ENCODE measurements around the gene COL4A5. TPM values are rescaled to one million over a fixed set of nuclear protein-coding genes. Genes with fewer than 3 reads are reported as not detected.

COL4A5 gene
- total RNA-seq, 2 experiments from 2014 or later = not detected

DNA sequence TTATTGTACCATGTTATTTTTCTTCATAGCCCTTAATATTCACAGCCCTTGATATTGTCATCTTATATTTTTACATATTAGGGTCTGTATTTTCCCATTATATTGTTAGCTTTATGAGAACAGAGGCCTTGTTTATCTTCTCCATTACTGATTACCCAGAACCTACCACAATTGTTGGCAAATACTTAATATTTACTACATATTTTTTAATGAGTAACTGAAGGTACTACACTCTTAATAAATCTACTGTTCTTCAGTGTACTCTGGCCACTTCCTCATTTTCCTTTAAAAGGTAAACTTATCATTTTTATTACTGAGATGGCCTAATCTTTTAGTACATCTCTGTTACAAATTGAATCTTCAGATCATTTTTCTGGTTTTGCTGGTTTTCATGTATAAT, 133.5 kb downstream of the COL4A5 start:
- POLR2A ChIA-PET = no interaction called here
- intact Hi-C loops (cut with DNase I, micrococcal nuclease) = no loop called here
- Mint-ChIP-seq H3K27ac (no peak overlapping the region), H3K4me3 (no peak overlapping the region), H3K36me3 (ENCODE audit: low read depth) (no peaks in the 10 kb centered on the region), H3K4me1 (no peaks in the 10 kb centered on the region), H3K27me3 (no peaks in the 10 kb centered on the region), H3K9me3 (ENCODE audit: low read depth) (no peaks in the 10 kb centered on the region)
- ATAC-seq (no peak), DNase-seq (no peak)
- CTCF ChIA-PET = no interaction called here

DNA sequence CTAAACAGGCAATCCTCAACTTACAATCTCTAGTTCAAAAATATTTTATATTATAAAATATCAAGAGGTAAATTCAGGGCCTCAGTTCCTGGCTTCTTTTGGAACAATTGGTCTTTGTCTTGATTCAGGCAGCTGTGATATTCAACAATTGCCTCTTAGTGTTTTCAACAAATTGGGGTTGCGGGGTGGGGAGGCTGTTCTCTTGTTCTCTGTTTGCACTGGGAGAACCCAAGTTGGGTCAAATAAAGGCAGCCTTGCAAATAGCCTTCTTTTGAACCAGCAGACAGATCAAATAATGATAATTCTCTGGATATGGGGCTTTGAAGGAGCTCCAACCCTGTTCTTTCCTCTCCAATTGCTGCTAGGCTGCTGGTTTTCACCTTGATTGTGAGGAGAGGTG, 142.5 kb downstream of the COL4A5 start:
- Mint-ChIP-seq H3K4me1 (no peaks in the 10 kb centered on the region), H3K4me3 (no peak overlapping the region), H3K27me3 (no peaks in the 10 kb centered on the region), H3K9me3 (ENCODE audit: low read depth) (no peaks in the 10 kb centered on the region), H3K27ac (no peak overlapping the region), H3K36me3 (ENCODE audit: low read depth) (no peaks in the 10 kb centered on the region)
- ChIA-PET CTCF (no interaction called here), POLR2A (no interaction called here)
- DNase-seq = no peak
- no peak for ATAC-seq
- intact Hi-C loops (cut with DNase I, micrococcal nuclease) = loop anchor here in 1 of 2 experiments (5.0 kb wide), 1 partner anchor 805 kb away; no protein-coding TSS in a partner anchor

DNA sequence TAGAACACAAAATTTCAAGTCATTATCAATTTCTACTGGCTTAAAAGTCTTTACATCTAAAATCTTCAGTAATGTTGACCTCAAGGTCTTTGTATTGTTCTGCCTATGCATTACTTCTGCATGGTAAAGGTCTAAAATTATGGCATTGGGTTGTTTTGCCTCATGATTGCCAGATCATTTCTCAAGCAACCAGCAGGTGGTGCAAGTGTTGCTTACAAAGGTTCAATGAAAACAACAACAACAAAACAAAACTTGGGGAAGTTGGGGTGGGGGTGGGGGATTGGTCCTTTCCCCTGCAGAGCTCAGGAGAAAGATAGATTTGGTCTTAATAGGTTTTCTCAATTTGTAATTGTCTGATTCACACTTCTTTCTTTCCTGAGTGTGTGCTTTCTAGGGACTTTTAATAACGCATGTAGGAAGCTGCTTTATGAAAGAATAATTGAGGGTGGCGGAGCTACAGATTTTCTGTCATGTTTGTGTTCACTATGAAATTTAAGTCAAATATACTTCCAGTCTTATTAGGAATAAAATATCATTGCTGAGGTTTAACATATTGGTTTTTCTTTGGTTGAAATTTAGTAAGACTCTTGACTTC, 145.1 kb downstream of the COL4A5 start:
- Mint-ChIP-seq H3K36me3 (ENCODE audit: low read depth) (no peaks in the 10 kb centered on the region), H3K4me3 (no peak overlapping the region), H3K27ac (no peak overlapping the region), H3K9me3 (ENCODE audit: low read depth) (no peaks in the 10 kb centered on the region), H3K4me1 (no peaks in the 10 kb centered on the region), H3K27me3 (no peaks in the 10 kb centered on the region)
- POLR2A ChIA-PET = no interaction called here
- intact Hi-C loops (cut with DNase I, micrococcal nuclease) = loop anchor here in 1 of 2 experiments (5.0 kb wide), 1 partner anchor 803 kb away; no protein-coding TSS in a partner anchor
- DNase-seq (peak; percentile 2), ATAC-seq (no peak)
- CTCF ChIA-PET = no interaction called here

DNA sequence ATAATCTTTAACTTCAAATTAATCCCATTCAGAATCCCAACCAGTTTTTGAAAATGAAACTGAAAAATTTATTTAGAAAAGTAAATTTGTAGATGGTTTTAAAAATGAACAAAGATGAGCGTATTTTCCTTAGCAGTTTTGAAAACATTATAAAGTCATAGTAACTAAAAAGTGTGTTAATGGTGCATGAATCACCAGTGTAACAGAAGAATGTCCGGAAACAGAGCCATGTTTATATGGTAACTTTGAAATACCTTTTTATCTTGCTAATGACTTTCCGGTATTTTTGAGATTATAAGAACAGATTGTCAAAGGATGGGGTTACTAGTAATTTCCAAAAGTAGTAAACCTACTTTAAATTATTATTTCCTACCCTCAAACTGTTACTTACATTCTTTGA, 150.9 kb downstream of the COL4A5 start:
- no peaks in the 10 kb centered on the region for H3K9me3 Mint-ChIP-seq (ENCODE audit: low read depth)
- ChIA-PET POLR2A (no interaction called here), CTCF (no interaction called here)
- no peak overlapping the region for H3K27ac Mint-ChIP-seq
- intact Hi-C loops (cut with DNase I, micrococcal nuclease) = no loop called here
- H3K4me3 Mint-ChIP-seq = no peak overlapping the region
- DNase-seq = no peak
- H3K27me3 Mint-ChIP-seq = no peaks in the 10 kb centered on the region
- no peaks in the 10 kb centered on the region for H3K4me1 Mint-ChIP-seq
- ATAC-seq = no peak
- H3K36me3 Mint-ChIP-seq (ENCODE audit: low read depth) = no peaks in the 10 kb centered on the region

DNA sequence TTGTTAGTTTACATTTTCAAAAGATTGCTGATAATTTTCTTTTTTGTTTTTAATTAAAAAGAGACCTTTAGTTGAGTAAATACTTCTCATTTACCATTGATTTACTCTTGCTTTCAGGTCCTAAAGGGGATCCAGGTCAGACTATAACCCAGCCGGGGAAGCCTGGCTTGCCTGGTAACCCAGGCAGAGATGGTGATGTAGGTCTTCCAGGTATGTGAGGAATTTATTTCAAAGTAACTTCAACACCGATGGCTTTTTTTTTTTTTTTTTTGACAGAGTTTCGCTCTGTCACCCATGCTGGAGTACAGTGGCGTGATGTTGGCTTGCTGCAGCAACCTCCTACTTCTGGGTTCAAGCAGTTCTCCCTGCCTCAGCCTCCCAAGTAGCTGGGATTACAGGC, 161.6 kb downstream of the COL4A5 start:
- DNase-seq (no peak), ATAC-seq (no peak)
- no peaks in the 10 kb centered on the region for H3K4me1 Mint-ChIP-seq
- ChIA-PET POLR2A (no interaction called here), CTCF (interaction anchor here (0.6 kb wide), 1 partner anchor 65 kb away, joined by 3 read pairs; no protein-coding TSS in a partner anchor)
- H3K9me3 Mint-ChIP-seq (ENCODE audit: low read depth) = no peaks in the 10 kb centered on the region
- no peak overlapping the region for H3K27ac Mint-ChIP-seq
- no peaks in the 10 kb centered on the region for H3K27me3 Mint-ChIP-seq
- H3K36me3 Mint-ChIP-seq (ENCODE audit: low read depth) = no peaks in the 10 kb centered on the region
- no peak overlapping the region for H3K4me3 Mint-ChIP-seq
- intact Hi-C loops (cut with DNase I, micrococcal nuclease) = no loop called here

DNA sequence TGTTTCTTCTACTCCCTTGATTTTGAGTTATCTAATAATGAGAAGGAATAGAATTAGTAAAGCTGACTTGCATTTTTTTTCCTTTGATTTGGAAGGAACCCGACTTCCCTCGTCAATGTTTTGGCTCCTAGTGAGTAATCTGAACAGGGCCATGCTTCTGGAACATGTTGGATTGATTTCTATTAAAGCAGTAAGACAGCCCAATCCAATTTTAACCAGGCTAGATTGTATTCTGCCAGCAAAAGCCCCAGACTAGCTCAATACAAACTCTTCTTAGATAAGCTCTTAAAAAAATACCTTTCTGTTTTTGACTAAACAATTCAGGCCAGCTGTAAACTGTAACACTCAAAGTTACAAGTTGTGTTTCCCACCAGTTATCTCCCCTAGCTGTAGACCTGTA, 170.5 kb downstream of the COL4A5 start:
- ATAC-seq = no peak
- DNase-seq = no peak
- Mint-ChIP-seq H3K9me3 (ENCODE audit: low read depth) (no peaks in the 10 kb centered on the region), H3K27ac (no peak overlapping the region), H3K4me1 (no peaks in the 10 kb centered on the region), H3K27me3 (no peaks in the 10 kb centered on the region), H3K36me3 (ENCODE audit: low read depth) (no peaks in the 10 kb centered on the region), H3K4me3 (no peak overlapping the region)
- intact Hi-C loops (cut with DNase I, micrococcal nuclease) = no loop called here
- ChIA-PET CTCF (no interaction called here), POLR2A (no interaction called here)

DNA sequence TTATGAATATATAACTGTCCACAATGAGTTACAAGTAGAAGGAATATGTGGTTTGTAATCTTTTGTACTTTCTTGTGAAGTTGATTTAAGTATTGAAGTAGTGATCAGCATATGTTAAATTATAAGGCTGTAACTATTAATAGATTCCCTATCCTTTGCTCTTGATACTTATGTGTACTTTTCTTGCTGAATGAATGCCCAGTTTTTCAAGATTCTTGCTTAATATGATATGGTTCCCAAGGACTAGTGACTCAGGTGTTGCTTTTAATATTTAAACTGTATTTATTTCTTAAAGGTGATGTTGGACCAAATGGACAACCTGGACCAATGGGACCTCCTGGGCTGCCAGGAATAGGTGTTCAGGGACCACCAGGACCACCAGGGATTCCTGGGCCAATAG, 175.0 kb downstream of the COL4A5 start:
- POLR2A ChIA-PET = no interaction called here
- Mint-ChIP-seq H3K27me3 (no peaks in the 10 kb centered on the region), H3K27ac (no peak overlapping the region), H3K9me3 (ENCODE audit: low read depth) (no peaks in the 10 kb centered on the region), H3K36me3 (ENCODE audit: low read depth) (no peaks in the 10 kb centered on the region), H3K4me3 (no peak overlapping the region), H3K4me1 (no peaks in the 10 kb centered on the region)
- CTCF ChIA-PET = no interaction called here
- DNase-seq = no peak
- ATAC-seq = no peak
- intact Hi-C loops (cut with DNase I, micrococcal nuclease) = no loop called here

DNA sequence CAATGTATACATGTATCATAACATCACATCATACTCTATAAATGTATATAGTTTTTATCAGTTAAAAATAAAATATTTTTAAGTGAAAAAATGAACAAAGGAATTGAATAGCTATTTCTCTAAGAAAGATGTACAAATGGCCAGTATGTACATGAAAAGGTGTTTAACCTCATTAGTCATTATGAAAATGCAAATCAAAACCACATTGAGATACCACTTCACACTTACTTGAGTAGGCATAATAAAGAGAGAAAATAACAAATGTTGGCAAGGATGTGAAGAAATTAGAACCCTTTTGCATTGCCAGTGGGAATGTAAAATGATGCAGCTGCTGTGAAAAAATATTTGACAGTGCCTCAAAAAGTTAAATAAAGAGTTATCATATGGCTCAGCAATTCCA, 201.2 kb downstream of the COL4A5 start:
- H3K4me1 Mint-ChIP-seq = no peaks in the 10 kb centered on the region

DNA sequence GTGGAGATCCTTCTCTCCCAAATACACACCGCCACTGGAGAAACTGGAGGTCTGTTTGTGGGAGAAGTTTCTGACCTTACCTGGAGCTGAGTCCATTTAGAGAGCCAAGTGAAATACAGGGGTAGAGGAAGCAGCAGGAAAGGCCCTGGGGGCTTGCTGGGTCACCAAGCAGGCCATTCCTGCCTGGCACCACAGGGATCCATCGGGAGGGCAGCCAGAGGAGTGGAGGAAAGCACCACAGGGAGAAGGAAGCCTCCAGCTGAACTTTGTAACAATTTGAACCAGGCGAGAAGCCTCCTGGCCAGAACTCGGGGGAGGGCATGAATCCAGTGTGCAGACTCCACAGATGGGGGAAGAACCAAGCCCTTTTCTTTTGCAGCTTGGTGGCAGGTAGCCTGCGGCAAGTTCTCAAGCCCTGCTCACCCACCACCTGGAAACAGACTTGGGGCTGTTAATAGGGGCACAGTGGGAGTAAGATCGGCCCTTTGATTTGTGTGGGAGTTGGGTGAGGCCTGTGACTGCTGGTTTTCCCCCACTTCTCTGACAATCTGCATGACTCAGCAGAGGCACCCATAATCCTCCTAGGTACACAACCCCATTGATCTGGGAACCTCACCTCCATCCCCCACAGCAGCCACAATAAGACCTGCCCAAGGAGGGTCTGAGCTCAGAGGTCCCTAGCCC, 202.1 kb downstream of the COL4A5 start:
- Mint-ChIP-seq H3K36me3 (ENCODE audit: low read depth) (no peaks in the 10 kb centered on the region), H3K27ac (no peak overlapping the region), H3K4me3 (no peak overlapping the region), H3K27me3 (no peaks in the 10 kb centered on the region), H3K4me1 (no peaks in the 10 kb centered on the region), H3K9me3 (ENCODE audit: low read depth) (peaks cover 3% of the 10 kb centered on the region)
- no peak for DNase-seq
- ChIA-PET POLR2A (no interaction called here), CTCF (no interaction called here)
- no peak for ATAC-seq
- intact Hi-C loops (cut with DNase I, micrococcal nuclease) = no loop called here

More for the DNA sequence above, 201.2 kb downstream of the COL4A5 start:
- no peaks in the 10 kb centered on the region for H3K27me3 Mint-ChIP-seq
- intact Hi-C loops (cut with DNase I, micrococcal nuclease) = no loop called here
- no peak for DNase-seq
- ChIA-PET POLR2A (no interaction called here), CTCF (no interaction called here)
- peaks cover 3% of the 10 kb centered on the region for H3K9me3 Mint-ChIP-seq (ENCODE audit: low read depth)
- ATAC-seq = no peak
- no peak overlapping the region for H3K27ac Mint-ChIP-seq
- no peaks in the 10 kb centered on the region for H3K36me3 Mint-ChIP-seq (ENCODE audit: low read depth)
- no peak overlapping the region for H3K4me3 Mint-ChIP-seq

DNA sequence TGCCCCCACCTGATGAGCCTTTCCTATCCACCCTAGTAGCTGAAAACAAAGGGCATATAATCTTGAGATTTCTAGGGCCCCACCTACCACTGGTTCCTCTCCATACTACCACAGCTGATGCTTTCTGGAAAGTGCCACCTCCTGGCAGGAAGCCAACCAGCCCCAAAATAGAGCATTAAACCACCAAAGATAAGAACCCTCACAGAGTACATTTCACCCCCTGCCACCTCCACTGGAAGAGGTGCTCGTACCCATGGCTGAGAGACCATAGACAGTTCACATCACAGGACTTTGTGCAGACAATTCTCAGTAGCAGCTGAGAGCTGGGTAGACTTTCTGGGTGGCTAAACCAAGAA, 202.6 kb downstream of the COL4A5 start:
- intact Hi-C loops (cut with DNase I, micrococcal nuclease) = no loop called here
- Mint-ChIP-seq H3K36me3 (ENCODE audit: low read depth) (no peaks in the 10 kb centered on the region), H3K4me3 (no peak overlapping the region), H3K27me3 (no peaks in the 10 kb centered on the region), H3K4me1 (no peaks in the 10 kb centered on the region), H3K9me3 (ENCODE audit: low read depth) (peaks cover 3% of the 10 kb centered on the region), H3K27ac (no peak overlapping the region)
- DNase-seq = no peak
- ATAC-seq = no peak
- POLR2A ChIA-PET = no interaction called here
- CTCF ChIA-PET = no interaction called here

DNA sequence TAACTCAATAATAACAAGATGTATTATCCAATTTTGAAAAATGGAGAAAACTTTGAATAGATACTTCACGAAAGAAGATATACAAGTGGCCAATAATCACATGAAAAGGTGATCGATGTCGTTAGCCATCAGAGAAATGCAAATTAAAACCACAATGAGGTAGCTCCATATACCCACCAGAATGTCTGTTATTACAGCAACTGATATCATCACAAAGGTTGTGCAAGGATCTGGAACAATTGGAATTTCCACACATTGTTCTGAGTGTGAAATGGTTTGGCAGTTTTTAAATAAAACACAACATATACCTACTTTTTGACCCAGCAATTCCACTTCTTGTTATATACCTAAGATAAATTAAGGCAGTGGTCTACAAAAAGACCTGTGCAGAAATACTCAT, 225.1 kb downstream of the COL4A5 start:
- ChIA-PET POLR2A (no interaction called here), CTCF (no interaction called here)
- ATAC-seq (no peak), DNase-seq (no peak)
- intact Hi-C loops (cut with DNase I, micrococcal nuclease) = no loop called here
- no peak overlapping the region for H3K4me3 Mint-ChIP-seq
- no peak overlapping the region for H3K27ac Mint-ChIP-seq
- no peaks in the 10 kb centered on the region for H3K9me3 Mint-ChIP-seq (ENCODE audit: low read depth)
- no peaks in the 10 kb centered on the region for H3K36me3 Mint-ChIP-seq (ENCODE audit: low read depth)
- H3K27me3 Mint-ChIP-seq = no peaks in the 10 kb centered on the region
- H3K4me1 Mint-ChIP-seq = no peaks in the 10 kb centered on the region

DNA sequence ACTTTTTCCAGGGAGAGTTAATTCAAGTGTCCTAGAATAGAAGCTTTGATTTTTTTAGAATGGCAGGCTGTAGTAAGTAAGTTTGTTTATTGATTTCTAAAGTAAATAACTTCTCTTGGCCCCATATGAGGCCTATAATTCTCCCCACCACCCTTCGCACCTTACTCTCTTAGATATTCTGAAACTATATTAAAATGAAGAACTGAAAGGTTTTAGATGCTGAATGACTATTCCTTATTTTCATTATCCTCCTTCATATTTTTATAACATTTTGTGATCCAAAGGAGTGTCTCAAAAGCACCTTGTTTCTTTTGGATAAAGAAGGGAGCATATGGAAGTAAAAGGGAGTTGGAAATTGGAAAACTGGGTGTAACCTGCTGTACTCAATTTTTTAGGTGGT, 226.5 kb downstream of the COL4A5 start:
- ATAC-seq (no peak), DNase-seq (no peak)
- no peak overlapping the region for H3K4me3 Mint-ChIP-seq
- no peaks in the 10 kb centered on the region for H3K36me3 Mint-ChIP-seq (ENCODE audit: low read depth)
- H3K4me1 Mint-ChIP-seq = no peaks in the 10 kb centered on the region
- intact Hi-C loops (cut with DNase I, micrococcal nuclease) = no loop called here
- ChIA-PET CTCF (interaction anchor here (0.8 kb wide), 1 partner anchor 784 kb away, joined by 3 read pairs; no protein-coding TSS in a partner anchor), POLR2A (no interaction called here)
- H3K27ac Mint-ChIP-seq = no peak overlapping the region
- H3K27me3 Mint-ChIP-seq = no peaks in the 10 kb centered on the region
- H3K9me3 Mint-ChIP-seq (ENCODE audit: low read depth) = no peaks in the 10 kb centered on the region
